GM12875 (cell line): Measurements from ENCODE around the gene HNRNPCL2.
"Not testable (repeated sequence)": the region's sequence is repeated elsewhere in the genome, so short reads cannot be mapped to it uniquely, and the experiment has no call there.

Experiments used
- H3K4me3 ChIP-seq: one replicate; pipeline ENCODE4 v1.5.1; 2011; ENCODE audit warnings: low read depth, low read length, control low read depth

Gene HNRNPCL2

GRCh38 chr1:13116754-13117153 is at the start of gene HNRNPCL2:
HNRNPCL2 (minus strand) TSS chr1:13116854; CDS start chr1:13116400, 454 bp downstream.
- H3K4me3 ChIP-seq: not testable (repeated sequence)

- not testable (repeated sequence) for H3K4me3 ChIP-seq
These were observed 48.9 kb upstream of the HNRNPCL2 start, which contains the start of gene HNRNPCL4 for GRCh38 chr1:13165531-13165930. HNRNPCL4 (minus strand) TSS chr1:13165631; CDS start chr1:13165467, 164 bp downstream.

- H3K4me3 ChIP-seq: not testable (repeated sequence)
These were observed 39.3 kb upstream of the HNRNPCL2 start, which contains the start of gene PRAMEF26 for GRCh38 chr1:13155909-13156308. PRAMEF26 (minus strand) TSS chr1:13156009; CDS start chr1:13153095, 2,914 bp downstream.

GRCh38 chr1:13070474-13070873 is 46.2 kb downstream of the HNRNPCL2 start, which contains the start of gene PRAMEF25:
PRAMEF25 (plus strand) TSS chr1:13070774; CDS start chr1:13073694, 2,920 bp downstream.
- not testable (repeated sequence) for H3K4me3 ChIP-seq
